Neural progenitor cell (in vitro differentiated cells): Measurements from ENCODE around the gene POLR2L. TPM values are rescaled to one million over a fixed set of nuclear protein-coding genes. Genes with fewer than 3 reads are reported as not detected.
A peak's percentile ranks its signal among the peaks of the same experiment; 100 is the strongest.

Experiments used
- DNase-seq: peaks from one replicate; pipeline ENCODE4 v3.0.0-alpha.2; 2016; ENCODE audit warnings: low spot score
- H2AFZ ChIP-seq: fragments of 200-600 bp; sonication (generic); replicated peaks from 2 replicates; pipeline ENCODE4 v1.6.1; 2016; ENCODE audit warnings: antibody characterized with exemption
- H3F3A ChIP-seq: fragments of 200-600 bp; sonication (generic); 2 replicates; pipeline ENCODE4 v1.6.1; 2016; ENCODE audit warnings: antibody characterized with exemption, low read depth
- H3K27ac ChIP-seq: fragments of 200-600 bp; sonication (generic); 2 replicates; pipeline ENCODE4 v1.5.1; 2016; ENCODE audit warnings: mild to moderate bottlenecking
- H3K27me3 ChIP-seq: fragments of 200-600 bp; sonication (generic); 2 replicates; pipeline ENCODE4 v1.6.1; 2016; ENCODE audit warnings: mild to moderate bottlenecking, moderate library complexity
- H3K36me3 ChIP-seq: fragments of 200-600 bp; sonication (generic); 2 replicates; pipeline ENCODE4 v1.5.1; 2016
- H3K4me1 ChIP-seq: fragments of 200-600 bp; sonication (generic); 2 replicates; pipeline ENCODE4 v1.6.1; 2016; ENCODE audit warnings: mixed run types
- H3K4me2 ChIP-seq: fragments of 200-600 bp; sonication (generic); 2 replicates; pipeline ENCODE4 v1.6.1; 2016
- H3K4me3 ChIP-seq: fragments of 200-600 bp; sonication (generic); 2 replicates; pipeline ENCODE4 v1.5.1; 2016
- H3K79me2 ChIP-seq: fragments of 200-600 bp; sonication (generic); 2 replicates; pipeline ENCODE4 v1.6.1; 2016; ENCODE audit warnings: low read depth
- H3K9ac ChIP-seq: fragments of 200-600 bp; sonication (generic); 2 replicates; pipeline ENCODE4 v1.6.1; 2016
- H3K9me3 ChIP-seq: fragments of 200-600 bp; sonication (generic); 2 replicates; pipeline ENCODE4 v1.5.1; 2016; ENCODE audit warnings: low read depth
- H4K20me1 ChIP-seq: fragments of 200-600 bp; sonication (generic); 2 replicates; pipeline ENCODE4 v1.6.1; 2016; ENCODE audit warnings: low read depth
- H3K27ac Mint-ChIP-seq: 3 replicates; pipeline ENCODE4 v1.8.0; 2021; ENCODE audit warnings: mixed read lengths
- H3K27me3 Mint-ChIP-seq: 2 replicates; pipeline ENCODE4 v1.8.0; 2022; ENCODE audit warnings: low read depth, mild to moderate bottlenecking, inconsistent platforms, moderate library complexity, mixed read lengths; ENCODE audit not compliant: insufficient read depth
- H3K36me3 Mint-ChIP-seq: 3 replicates; pipeline ENCODE4 v1.8.0; 2021; ENCODE audit warnings: mixed read lengths
- H3K4me1 Mint-ChIP-seq: 3 replicates; pipeline ENCODE4 v1.8.0; 2021; ENCODE audit warnings: mixed read lengths
- H3K4me3 Mint-ChIP-seq: 3 replicates; pipeline ENCODE4 v1.8.0; 2021; ENCODE audit warnings: mild to moderate bottlenecking, moderate library complexity, mixed read lengths
- H3K9me3 Mint-ChIP-seq: 3 replicates; pipeline ENCODE4 v1.8.0; 2020; ENCODE audit warnings: mixed read lengths
- CTCF ChIP-seq: fragments of 200-600 bp; sonication (generic); IDR thresholded peaks from 2 replicates; pipeline ENCODE4 v1.5.1; 2017; ENCODE audit warnings: antibody characterized with exemption, mild to moderate bottlenecking
- EZH2 ChIP-seq: fragments of 200-600 bp; sonication (generic); IDR thresholded peaks from 2 replicates; pipeline ENCODE4 v1.6.1; 2017; ENCODE audit warnings: antibody characterized with exemption, mild to moderate bottlenecking, moderate library complexity
- EZH2phosphoT487 ChIP-seq: fragments of 200-600 bp; sonication (generic); IDR thresholded peaks from 2 replicates; pipeline ENCODE4 v1.6.1; 2017; ENCODE audit warnings: antibody characterized with exemption
- total RNA-seq: library from RNA; depleted of rRNA; stranded (reverse); fragments of >200 nt; gene quantifications from 2 replicates; pipeline ENCODE4 v1.2.3, GENCODE V29; 2015; ENCODE audit warnings: low replicate concordance

The POLR2L gene
- total RNA-seq, 1 donor from 2014 or later, result 12.9 TPM

- peak overlapping the region; percentile 80 for H3K4me2 ChIP-seq
- H3K4me1 ChIP-seq, result peaks cover 54% of the 10 kb centered on the region
- Mint-ChIP-seq H3K4me3 (peak overlapping the region; percentile 76), H3K9me3 (no peaks in the 10 kb centered on the region), H3K27me3 (peaks cover 39% of the 10 kb centered on the region), H3K36me3 (peaks cover 4% of the 10 kb centered on the region), H3K27ac (no peak overlapping the region), H3K4me1 (peaks cover 46% of the 10 kb centered on the region)
- H3K9ac ChIP-seq, result no peak overlapping the region
- no peaks in the 10 kb centered on the region for H3K9me3 ChIP-seq
- H2AFZ ChIP-seq, result no peak overlapping the region
- H3F3A ChIP-seq, result peaks cover 60% of the 10 kb centered on the region
- H3K4me3 ChIP-seq, result peak overlapping the region; percentile 45
- peaks cover 67% of the 10 kb centered on the region for H4K20me1 ChIP-seq
- H3K27me3 ChIP-seq, result peaks cover 76% of the 10 kb centered on the region
- no peak for DNase-seq
- no peaks in the 10 kb centered on the region for H3K79me2 ChIP-seq
- no peaks in the 10 kb centered on the region for H3K36me3 ChIP-seq
- H3K27ac ChIP-seq, result no peak overlapping the region
- TF ChIP-seq EZH2, result peak; percentile 67
- no peak for TF ChIP-seq EZH2phosphoT487
- TF ChIP-seq CTCF, result no peak
These were observed 12.5 kb downstream of the POLR2L start for GRCh38 chr11:829847-830294.

GRCh38 chr11:829176-829846, 13.0 kb downstream of the POLR2L start:
- peaks cover 46% of the 10 kb centered on the region for H3K4me1 Mint-ChIP-seq
- H3K9me3 Mint-ChIP-seq, result no peaks in the 10 kb centered on the region
- DNase-seq, result peak; percentile 57
- Histone ChIP-seq H3K79me2 (no peaks in the 10 kb centered on the region), H3K27me3 (peaks cover 76% of the 10 kb centered on the region), H3K9ac (no peak overlapping the region), H4K20me1 (peaks cover 61% of the 10 kb centered on the region), H3K4me1 (peaks cover 54% of the 10 kb centered on the region), H3F3A (peaks cover 60% of the 10 kb centered on the region), H3K4me3 (peak overlapping the region; percentile 45), H3K27ac (no peak overlapping the region), H3K9me3 (no peaks in the 10 kb centered on the region), H3K36me3 (no peaks in the 10 kb centered on the region), H2AFZ (no peak overlapping the region), H3K4me2 (peak overlapping the region; percentile 80)
- no peak overlapping the region for H3K27ac Mint-ChIP-seq
- TF ChIP-seq CTCF, result no peak
- TF ChIP-seq EZH2, result peak; percentile 34
- H3K27me3 Mint-ChIP-seq, result peaks cover 39% of the 10 kb centered on the region
- peak overlapping the region; percentile 76 for H3K4me3 Mint-ChIP-seq
- peaks cover 4% of the 10 kb centered on the region for H3K36me3 Mint-ChIP-seq

GRCh38 chr11:828506-829175, 13.7 kb downstream of the POLR2L start:
- Histone ChIP-seq H3K4me3 (peak overlapping the region; percentile 45), H4K20me1 (peaks cover 54% of the 10 kb centered on the region), H3K4me1 (peaks cover 54% of the 10 kb centered on the region), H3K4me2 (peak overlapping the region; percentile 80), H3K9ac (no peak overlapping the region), H3F3A (peaks cover 60% of the 10 kb centered on the region), H3K36me3 (no peaks in the 10 kb centered on the region), H3K79me2 (no peaks in the 10 kb centered on the region), H2AFZ (no peak overlapping the region), H3K27me3 (peaks cover 76% of the 10 kb centered on the region), H3K9me3 (no peaks in the 10 kb centered on the region), H3K27ac (no peak overlapping the region)
- no peak for TF ChIP-seq EZH2
- TF ChIP-seq EZH2phosphoT487, result no peak
- no peak for TF ChIP-seq CTCF
- peak; percentile 51 for DNase-seq
- Mint-ChIP-seq H3K27me3 (peaks cover 38% of the 10 kb centered on the region), H3K4me1 (peaks cover 39% of the 10 kb centered on the region), H3K9me3 (no peaks in the 10 kb centered on the region), H3K27ac (no peak overlapping the region), H3K4me3 (peak overlapping the region; percentile 76), H3K36me3 (peaks cover 4% of the 10 kb centered on the region)
